H1 (cell line): ENCODE measurements around the gene LDLRAD4. TPM values are rescaled to one million over a fixed set of nuclear protein-coding genes. Genes with fewer than 3 reads are reported as not detected.

Experiments
- CTCF ChIA-PET: fragments of 300-600 bp; sonication (Branson Sonifier 250); formaldehyde crosslinking; loops from one replicate; lab custom pipeline; 2021; ENCODE audit not compliant: partially characterized antibody; lab: Charles Lee
- POLR2A ChIA-PET: fragments of 300-600 bp; sonication (Branson Sonifier 250); formaldehyde crosslinking; loops from one replicate; lab custom pipeline; 2021; ENCODE audit warnings: inconsistent platforms; ENCODE audit not compliant: partially characterized antibody; lab: Charles Lee
- DNase-seq, 2 experiments: peaks; one replicate each; pipeline versions ENCODE4 v3.0.0 to v3.0.0-alpha.2; 2010 to 2022; ENCODE audit warnings: low spot score in 2 of 2, low read depth in 1 of 2, mixed read lengths in 1 of 2
- FAIRE-seq: peaks from 2 replicates; lab custom pipeline; 2011; peaks lifted over from hg19 to GRCh38; lab: Jason Lieb, UNC
- H2AFZ ChIP-seq: 2 replicates; pipeline ENCODE4 v1.8.1; 2012; ENCODE audit warnings: low read length, inconsistent platforms
- H2AK5ac ChIP-seq: 2 replicates; pipeline ENCODE4 v1.6.1; 2013; ENCODE audit warnings: low read depth, low read length
- H2BK120ac ChIP-seq: replicated peaks from 2 replicates; pipeline ENCODE3; 2013; ENCODE audit warnings: low read depth, low read length, inconsistent platforms
- H2BK12ac ChIP-seq: 2 replicates; pipeline ENCODE4 v1.6.1; 2013; ENCODE audit warnings: low read depth, low read length
- H2BK15ac ChIP-seq: 2 replicates; pipeline ENCODE4 v1.6.1; 2013; ENCODE audit warnings: low read length
- H2BK20ac ChIP-seq: 2 replicates; pipeline ENCODE4 v1.6.1; 2013; ENCODE audit warnings: low read length
- H2BK5ac ChIP-seq: 2 replicates; pipeline ENCODE4 v1.6.1; 2013; ENCODE audit warnings: low read depth, low read length
- H3K14ac ChIP-seq: 2 replicates; pipeline ENCODE4 v1.6.1; 2013; ENCODE audit warnings: inconsistent platforms; ENCODE audit not compliant: insufficient read length
- H3K18ac ChIP-seq: 2 replicates; pipeline ENCODE4 v1.6.1; 2013; ENCODE audit warnings: low read length; ENCODE audit errors: extremely low read depth
- H3K23ac ChIP-seq: 2 replicates; pipeline ENCODE4 v1.6.1; 2013; ENCODE audit warnings: inconsistent platforms; ENCODE audit not compliant: insufficient read length
- H3K23me2 ChIP-seq: 2 replicates; pipeline ENCODE4 v1.6.1; 2013; ENCODE audit warnings: low read depth, low read length
- H3K27ac ChIP-seq: 2 replicates; pipeline ENCODE4 v1.6.1; 2011; ENCODE audit warnings: low read depth, low read length, inconsistent platforms
- H3K27me3 ChIP-seq, 4 experiments: replicated peaks in 1 of 4; 1 replicate in 1 of 4; 2 replicates in 3 of 4; pipeline versions ENCODE4 v1.6.1 to v1.8.1; 2011 to 2013; ENCODE audit warnings: low read length in 3 of 4, mild to moderate bottlenecking in 3 of 4, inconsistent platforms in 2 of 4, mixed read lengths in 2 of 4, moderate library complexity in 1 of 4; ENCODE audit not compliant: control insufficient read depth in 3 of 4, insufficient read depth in 3 of 4; ENCODE audit errors: extremely low read depth in 1 of 4
- H3K36me3 ChIP-seq, 4 experiments: 2 replicates each; pipeline versions ENCODE4 v1.6.1 to v1.8.1; 2011 to 2013; ENCODE audit warnings: mild to moderate bottlenecking in 4 of 4, low read length in 3 of 4, moderate library complexity in 2 of 4, control low read depth in 1 of 4, inconsistent platforms in 1 of 4; ENCODE audit not compliant: insufficient read depth in 4 of 4, control insufficient read depth in 2 of 4
- H3K4ac ChIP-seq: replicated peaks from 2 replicates; pipeline ENCODE3; 2013; ENCODE audit warnings: low read length, low read depth, mixed read lengths, inconsistent platforms; ENCODE audit not compliant: insufficient read length
- H3K4me1 ChIP-seq, 4 experiments: replicated peaks in 1 of 4; 1 replicate in 1 of 4; 2 replicates in 3 of 4; pipeline versions ENCODE4 v1.6.1 to v1.8.1; 2011 to 2013; ENCODE audit warnings: low read length in 3 of 4, inconsistent platforms in 2 of 4, mixed read lengths in 1 of 4; ENCODE audit not compliant: insufficient read depth in 4 of 4, control insufficient read depth in 3 of 4
- H3K4me2 ChIP-seq, 2 experiments: 2 replicates each; pipeline versions ENCODE4 v1.6.1 to v1.8.1; 2011 to 2013; ENCODE audit warnings: low read depth in 2 of 2, low read length in 2 of 2, control low read depth in 1 of 2, inconsistent platforms in 1 of 2, mild to moderate bottlenecking in 1 of 2; ENCODE audit not compliant: insufficient read depth in 1 of 2
- H3K4me3 ChIP-seq, 4 experiments: fragments of 200-600, 300-600 bp in 1 of 4; sonication (generic), shearing (Covaris generic), sonication (Bioruptor Twin) in 1 of 4; 2 replicates each; pipeline versions ENCODE4 v1.5.1 to v1.8.1; 2011 to 2016; ENCODE audit warnings: low read length in 4 of 4, low read depth in 3 of 4, control low read depth in 2 of 4, inconsistent platforms in 2 of 4, mild to moderate bottlenecking in 2 of 4, mixed read lengths in 1 of 4, moderate library complexity in 1 of 4; ENCODE audit not compliant: insufficient read depth in 2 of 4; ENCODE audit errors: extremely low read depth in 1 of 4
- H3K56ac ChIP-seq: replicated peaks from 2 replicates; pipeline ENCODE3; 2013; ENCODE audit warnings: low read depth, mild to moderate bottlenecking, mixed read lengths, low read length, inconsistent platforms; ENCODE audit not compliant: insufficient read length
- H3K79me1 ChIP-seq: 2 replicates; pipeline ENCODE4 v1.6.1; 2013; ENCODE audit warnings: low read depth, low read length, control low read depth
- H3K79me2 ChIP-seq, 2 experiments: 2 replicates each; pipeline versions ENCODE4 v1.6.1 to v1.8.1; 2012 to 2013; ENCODE audit warnings: low read length in 2 of 2, mild to moderate bottlenecking in 2 of 2, inconsistent platforms in 1 of 2; ENCODE audit not compliant: insufficient read depth in 2 of 2, control insufficient read depth in 1 of 2
- H3K9ac ChIP-seq, 4 experiments: replicated peaks in 1 of 4; 1 replicate in 1 of 4; 2 replicates in 3 of 4; pipeline versions ENCODE4 v1.6.1 to v1.8.1; 2011 to 2013; ENCODE audit warnings: low read depth in 3 of 4, low read length in 3 of 4, control low read depth in 2 of 4, mild to moderate bottlenecking in 2 of 4, moderate library complexity in 2 of 4, inconsistent platforms in 1 of 4; ENCODE audit errors: extremely low read depth in 1 of 4
- H3K9me3 ChIP-seq, 2 experiments: 2 replicates each; pipeline versions ENCODE4 v1.6.1 to v1.8.1; 2012 to 2013; ENCODE audit warnings: mild to moderate bottlenecking in 2 of 2, moderate library complexity in 2 of 2, control low read depth in 1 of 2, inconsistent platforms in 1 of 2, low read depth in 1 of 2, low read length in 1 of 2, mixed read lengths in 1 of 2; ENCODE audit not compliant: insufficient read depth in 2 of 2
- H4K20me1 ChIP-seq, 2 experiments: replicated peaks in 1 of 2; 2 replicates each; pipeline versions ENCODE3 to v1.8.1; 2011 to 2013; ENCODE audit warnings: inconsistent platforms in 2 of 2, low read length in 2 of 2, mild to moderate bottlenecking in 1 of 2; ENCODE audit not compliant: insufficient read depth in 2 of 2, control insufficient read depth in 1 of 2
- H4K5ac ChIP-seq: 2 replicates; pipeline ENCODE4 v1.6.1; 2013; ENCODE audit warnings: low read length, low read depth, mixed read lengths, inconsistent platforms; ENCODE audit not compliant: insufficient read length
- H4K8ac ChIP-seq: 2 replicates; pipeline ENCODE4 v1.8.0; 2013; ENCODE audit warnings: mild to moderate bottlenecking, moderate library complexity, low read length, inconsistent platforms; ENCODE audit not compliant: insufficient read depth; ENCODE audit errors: extremely low read depth
- H4K91ac ChIP-seq: replicated peaks from 2 replicates; pipeline ENCODE3; 2013; ENCODE audit warnings: low read length, mixed read lengths, inconsistent platforms; ENCODE audit not compliant: insufficient read length
- BACH1 ChIP-seq: IDR thresholded peaks from 2 replicates; pipeline ENCODE4 v1.6.1; 2012; ENCODE audit warnings: low read length, improper control_type of control experiment
- EP300 ChIP-seq, 2 experiments: IDR thresholded peaks; 1 replicate in 1 of 2; 2 replicates in 1 of 2; pipeline ENCODE4 v1.6.1; 2011 to 2012; ENCODE audit warnings: low read depth in 2 of 2, low read length in 2 of 2, mild to moderate bottlenecking in 2 of 2, borderline replicate concordance in 1 of 2, inconsistent platforms in 1 of 2, moderate library complexity in 1 of 2
- HDAC2 ChIP-seq, 2 experiments: fragments of 300-600 bp in 1 of 2; sonication (generic) in 1 of 2; IDR thresholded peaks; 2 replicates each; pipeline ENCODE4 v1.6.1; 2011 to 2012; ENCODE audit warnings: low read depth in 2 of 2, low read length in 2 of 2, mild to moderate bottlenecking in 2 of 2, moderate library complexity in 2 of 2, borderline replicate concordance in 1 of 2, inconsistent platforms in 1 of 2
- RNF2 ChIP-seq: fragments of 200-900, 300-1000 bp; sonication (generic); IDR thresholded peaks from 2 replicates; pipeline ENCODE4 v1.7.1; 2016; ENCODE audit warnings: borderline replicate concordance, low read depth, mild to moderate bottlenecking, antibody characterized with exemption, low read length; ENCODE audit not compliant: poor library complexity, severe bottlenecking; ENCODE audit errors: missing control alignments
- SIRT6 ChIP-seq: IDR thresholded peaks from one replicate; pipeline ENCODE4 v1.7.1; 2012; ENCODE audit warnings: low read length, inconsistent platforms
- TEAD4 ChIP-seq: IDR thresholded peaks from 2 replicates; pipeline ENCODE4 v1.6.1; 2012; ENCODE audit warnings: low read depth, low read length, inconsistent platforms, mixed read lengths
- USF2 ChIP-seq: IDR thresholded peaks from 2 replicates; pipeline ENCODE4 v1.6.1; 2011; ENCODE audit warnings: low read length, improper control_type of control experiment
- WGBS, 2 experiments: shearing (Covaris generic) in 1 of 2; methylation state at CpG; one replicate each; pipeline versions ENCODE4 v1.1.6 to v1.1.7; 2013 to 2015; ENCODE audit warnings: low lambda C conversion rate in 2 of 2, mixed read lengths in 2 of 2, inconsistent platforms in 1 of 2, low coverage in 1 of 2, missing lambda C conversion rate in 1 of 2; ENCODE audit not compliant: insufficient replicate concordance in 2 of 2, insufficient coverage in 1 of 2, insufficient read length in 1 of 2; ENCODE audit errors: extremely low coverage in 1 of 2, missing lambda C conversion rate in 1 of 2; 5-methylcytosine and 5-hydroxymethylcytosine counted together
- polyA plus RNA-seq, 7 experiments: library from polyadenylated mRNA; depleted of rRNA in 3 of 7; stranded (reverse) in 5 of 7; unstranded in 2 of 7; fragments of >200 nt in 5 of 7; fragments of 200-250 nt in 2 of 7; gene quantifications; 1 replicate in 5 of 7; 2 replicates in 1 of 7; 4 replicates in 1 of 7; pipeline versions ENCODE4 v1.2.1 to v1.2.3, GENCODE V29; 2011 to 2013; ENCODE audit warnings: missing spikeins in 2 of 7, mixed read lengths in 2 of 7
- total RNA-seq: library from RNA; stranded (reverse); fragmentation: NEBNext Ultra II Directional; extraction: Animal tissue kit (Norgen Biotek cat#: 25700); gene quantifications from 2 replicates; pipeline ENCODE4 v1.2.1, GENCODE V29; 2021
- TF ChIP-seq, protein P1 (sequence below), 3 experiments: IDR thresholded peaks; 1 replicate in 2 of 3; 2 replicates in 1 of 3; pipeline versions ENCODE4 v1.5.1 to v1.6.1; 2011; ENCODE audit warnings: low read length in 3 of 3, mild to moderate bottlenecking in 3 of 3, inconsistent platforms in 2 of 3, low read depth in 1 of 3, moderate library complexity in 1 of 3; ENCODE audit not compliant: insufficient read depth in 1 of 3; ENCODE audit errors: control extremely low read depth in 1 of 3

The LDLRAD4 gene
- total and polyA plus RNA-seq, 2 of the 8 experiments (the other 6 are each of a cell fraction or from before 2014, with no cell fraction given), result 0.77 to 1.4 TPM

- DNase-seq, result no peak
- H2BK5ac ChIP-seq, result no peak overlapping the region
- H3K27ac ChIP-seq, result no peak overlapping the region
- no peaks in the 10 kb centered on the region for H3K79me2 ChIP-seq
- no peak overlapping the region for H2BK120ac ChIP-seq
- H4K8ac ChIP-seq, result no peak overlapping the region
- H3K4ac ChIP-seq, result no peak overlapping the region
- H3K23ac ChIP-seq, result no peak overlapping the region
- no peak overlapping the region for H4K91ac ChIP-seq
- no peak overlapping the region for H4K5ac ChIP-seq
- H2AK5ac ChIP-seq, result no peak overlapping the region
- H3K36me3 ChIP-seq, result no peaks in the 10 kb centered on the region
- no peak overlapping the region for H2BK20ac ChIP-seq
- H2BK12ac ChIP-seq, result no peak overlapping the region
- peaks cover 9 to 32% (median 30%) of the 10 kb centered on the region in 4 experiments for H3K27me3 ChIP-seq
- CTCF ChIA-PET, result interaction anchor here (1.3 kb wide), 1 partner anchor 316 kb away, joined by 3 read pairs; no protein-coding TSS in a partner anchor
- POLR2A ChIA-PET, result no interaction called here
- H3K4me2 ChIP-seq, result no peak overlapping the region
- no peaks in the 10 kb centered on the region for H3K9me3 ChIP-seq
- no peak overlapping the region for H3K14ac ChIP-seq
- H3K9ac ChIP-seq, result no peak overlapping the region
- no peak overlapping the region for H3K56ac ChIP-seq
- no peak overlapping the region for H3K18ac ChIP-seq
- peaks cover 14% of the 10 kb centered on the region; the same call in 1 of the 2 replicates for H3K23me2 ChIP-seq
- FAIRE-seq, result no peak
- no peak overlapping the region for H2BK15ac ChIP-seq
- 87% methylated on average over 1 of the region's 1 CpG; no CpG with 5 or more reads in 1 of the 2 experiments for WGBS, 2 experiments
- no peak overlapping the region for H2AFZ ChIP-seq
- H3K79me1 ChIP-seq, result no peaks in the 10 kb centered on the region
- no peak overlapping the region for H3K4me3 ChIP-seq
- peaks cover 0 to 5% (median 3%) of the 10 kb centered on the region in 4 experiments; a peak in 1 of 7 replicates for H3K4me1 ChIP-seq
- no peaks in the 10 kb centered on the region for H4K20me1 ChIP-seq
- TF ChIP-seq, protein P1, sequence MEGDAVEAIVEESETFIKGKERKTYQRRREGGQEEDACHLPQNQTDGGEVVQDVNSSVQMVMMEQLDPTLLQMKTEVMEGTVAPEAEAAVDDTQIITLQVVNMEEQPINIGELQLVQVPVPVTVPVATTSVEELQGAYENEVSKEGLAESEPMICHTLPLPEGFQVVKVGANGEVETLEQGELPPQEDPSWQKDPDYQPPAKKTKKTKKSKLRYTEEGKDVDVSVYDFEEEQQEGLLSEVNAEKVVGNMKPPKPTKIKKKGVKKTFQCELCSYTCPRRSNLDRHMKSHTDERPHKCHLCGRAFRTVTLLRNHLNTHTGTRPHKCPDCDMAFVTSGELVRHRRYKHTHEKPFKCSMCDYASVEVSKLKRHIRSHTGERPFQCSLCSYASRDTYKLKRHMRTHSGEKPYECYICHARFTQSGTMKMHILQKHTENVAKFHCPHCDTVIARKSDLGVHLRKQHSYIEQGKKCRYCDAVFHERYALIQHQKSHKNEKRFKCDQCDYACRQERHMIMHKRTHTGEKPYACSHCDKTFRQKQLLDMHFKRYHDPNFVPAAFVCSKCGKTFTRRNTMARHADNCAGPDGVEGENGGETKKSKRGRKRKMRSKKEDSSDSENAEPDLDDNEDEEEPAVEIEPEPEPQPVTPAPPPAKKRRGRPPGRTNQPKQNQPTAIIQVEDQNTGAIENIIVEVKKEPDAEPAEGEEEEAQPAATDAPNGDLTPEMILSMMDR (IDR thresholded peaks at IDR 0.05; ENCODE audit: control extremely low read depth in 1 of 3, insufficient read depth in 1 of 3, low read depth in 1 of 3, low read length in 3 of 3), result no peak
- no peak for TF ChIP-seq SIRT6
- no peak for TF ChIP-seq HDAC2 (IDR thresholded peaks at IDR 0.05; ENCODE audit: borderline replicate concordance in 1 of 2, low read depth in 2 of 2, low read length in 2 of 2)
- TF ChIP-seq USF2, result no peak
- TF ChIP-seq TEAD4, result no peak
- TF ChIP-seq RNF2, result no peak
- no peak for TF ChIP-seq BACH1
- TF ChIP-seq EP300 (IDR thresholded peaks at IDR 0.05; ENCODE audit: borderline replicate concordance in 1 of 2, low read depth in 2 of 2, low read length in 2 of 2), result no peak
Observed at GRCh38 chr18:13214609-13215008, 4.0 kb upstream of the LDLRAD4 start.
